Measurements from ENCODE around the gene MBOAT7.

MBOAT7 gene

DNA sequence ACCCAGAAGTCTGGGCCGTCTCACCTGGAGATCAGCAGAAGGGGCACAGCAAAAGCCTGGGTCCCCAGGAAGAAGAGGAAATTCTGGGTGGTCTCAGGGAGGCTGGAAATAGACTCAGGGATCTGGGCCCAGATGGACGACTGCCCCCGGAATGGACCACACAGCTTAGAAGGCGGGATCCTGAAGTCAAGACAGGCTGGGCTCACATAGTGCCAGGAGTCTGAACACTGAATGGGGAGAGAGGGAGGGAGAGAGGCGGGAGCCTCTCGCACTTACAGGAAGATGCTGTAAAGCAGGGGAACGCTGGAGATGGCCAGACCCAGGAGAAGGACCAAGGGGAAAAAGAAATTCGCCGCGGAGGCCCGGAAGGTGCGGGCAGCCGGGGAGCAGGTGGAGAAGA, 28.5 kb downstream of the MBOAT7 start:
- no peak for DNase-seq

DNA sequence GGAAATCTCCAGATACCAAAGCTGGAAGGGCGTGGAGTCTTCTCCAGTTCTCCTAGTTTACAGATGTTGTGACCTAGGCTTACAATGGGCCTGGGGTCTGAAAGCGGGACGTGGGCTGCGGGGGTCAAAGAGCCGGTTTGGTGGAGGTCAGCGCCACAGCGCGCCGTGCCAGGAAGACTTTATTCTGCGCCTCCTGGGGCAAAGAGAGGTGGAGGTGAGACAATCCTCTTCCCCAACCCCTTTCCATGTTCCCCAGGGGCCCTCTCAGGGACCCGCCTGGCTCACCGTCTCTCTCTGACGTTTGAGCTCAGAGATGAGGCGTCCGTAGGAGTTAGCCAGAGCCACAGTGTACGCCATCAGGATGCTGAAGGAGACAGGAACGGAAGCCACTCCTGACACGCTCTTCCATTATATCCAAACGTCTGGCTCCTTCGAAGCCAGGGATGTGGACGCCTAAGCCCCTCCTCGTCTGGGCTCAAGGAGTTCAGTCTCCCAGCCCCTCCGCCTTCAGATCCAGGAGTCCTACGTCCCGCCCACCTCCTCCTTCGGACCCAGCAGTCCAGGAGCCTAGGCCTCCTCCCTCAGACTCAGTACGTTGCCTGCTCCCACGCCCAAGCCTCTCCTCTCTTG, 29.1 kb downstream of the MBOAT7 start:
- DNase-seq, result no peak

DNA sequence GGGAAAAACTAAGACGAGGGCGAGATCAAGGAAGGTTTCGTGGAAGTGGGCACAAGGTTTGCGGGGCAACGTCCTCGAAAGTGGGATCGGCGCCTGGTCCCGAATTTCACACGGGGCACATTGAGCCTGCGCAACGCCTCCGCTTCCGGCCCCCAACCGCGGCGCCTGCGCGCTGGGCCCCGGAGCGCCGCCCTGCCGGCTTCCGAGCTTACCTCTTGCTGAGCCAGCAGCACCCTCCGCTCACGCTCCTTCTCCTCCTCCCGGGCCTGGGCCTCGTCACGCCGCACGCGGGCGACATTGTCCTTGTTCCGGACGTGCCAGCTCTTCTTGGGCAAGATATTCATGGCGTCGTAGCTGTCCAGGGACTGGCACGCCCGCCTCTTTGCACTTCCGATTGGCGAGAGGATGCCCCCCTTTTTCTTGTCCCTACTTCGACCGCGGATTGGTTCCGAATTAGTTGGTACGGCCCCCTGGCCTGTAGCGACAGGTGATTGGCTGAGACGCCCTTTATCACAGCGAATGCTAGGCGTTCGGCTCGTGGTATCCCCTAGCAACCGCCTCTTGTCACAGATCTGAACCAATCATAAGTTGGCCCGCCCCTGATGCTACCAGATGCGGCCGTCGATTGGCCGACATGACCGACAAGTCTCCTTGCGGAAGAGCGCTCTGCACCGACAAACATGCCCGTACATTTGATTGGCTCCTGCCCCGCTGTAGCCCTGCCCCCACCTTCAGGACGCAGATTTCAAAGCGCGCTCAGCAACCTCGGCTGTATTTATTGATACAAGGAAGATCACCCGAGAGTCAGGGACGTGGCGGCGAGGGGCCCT, 29.8 kb downstream of the MBOAT7 start, which contains the start of gene LENG1:
TSS of gene LENG1 (minus strand) at position 370 of the 830 bp plus-strand sequence. CDS start at position 344, 26 bp downstream.
- peak; percentile 100 for DNase-seq

DNA sequence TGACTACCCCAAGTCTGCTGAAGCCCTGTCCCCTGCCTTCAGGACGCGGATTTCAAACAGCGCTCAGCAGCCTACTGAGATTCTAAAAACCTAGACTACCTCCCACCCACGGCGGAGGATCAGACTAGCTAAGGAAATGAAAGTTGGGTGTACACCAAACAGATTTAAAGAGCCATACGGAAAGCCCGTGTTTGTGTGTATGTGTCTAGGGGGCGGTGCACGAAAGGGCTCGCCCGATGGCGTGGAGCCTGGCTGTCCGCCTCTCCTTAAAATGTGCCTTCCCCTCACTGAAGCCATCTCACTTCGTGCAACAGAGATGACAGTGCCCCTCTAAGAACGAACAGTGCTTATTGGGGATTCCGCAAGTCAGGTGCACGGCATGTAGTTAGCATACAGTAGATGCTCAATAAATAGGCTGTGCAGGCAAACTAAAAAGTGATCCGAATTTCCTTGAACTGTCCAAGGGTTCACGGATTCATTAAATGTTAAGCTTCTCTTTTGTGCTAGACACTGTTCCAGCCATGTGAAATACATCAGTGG, 30.5 kb downstream of the MBOAT7 start:
- no peak for DNase-seq

DNA sequence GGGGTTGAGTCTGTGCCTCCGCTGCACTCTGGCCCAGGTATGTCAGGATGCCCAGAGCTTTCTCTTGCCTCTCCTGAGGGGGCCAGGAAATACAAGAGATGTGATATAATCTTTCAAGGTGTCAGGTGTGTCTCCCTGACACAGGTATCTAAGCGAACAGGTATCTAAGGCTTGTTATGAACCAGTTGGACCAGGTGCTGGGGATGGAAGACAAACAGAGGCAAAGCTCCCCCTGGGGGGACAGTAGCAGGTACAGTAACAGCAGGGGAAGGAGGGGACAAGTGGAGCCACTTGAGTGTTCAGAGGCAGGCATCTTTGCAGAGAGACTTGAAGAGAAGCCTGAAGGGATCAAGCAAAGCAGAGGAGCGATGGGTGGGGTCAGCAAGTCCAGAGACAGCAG, 32.4 kb downstream of the MBOAT7 start:
- no peak for DNase-seq

DNA sequence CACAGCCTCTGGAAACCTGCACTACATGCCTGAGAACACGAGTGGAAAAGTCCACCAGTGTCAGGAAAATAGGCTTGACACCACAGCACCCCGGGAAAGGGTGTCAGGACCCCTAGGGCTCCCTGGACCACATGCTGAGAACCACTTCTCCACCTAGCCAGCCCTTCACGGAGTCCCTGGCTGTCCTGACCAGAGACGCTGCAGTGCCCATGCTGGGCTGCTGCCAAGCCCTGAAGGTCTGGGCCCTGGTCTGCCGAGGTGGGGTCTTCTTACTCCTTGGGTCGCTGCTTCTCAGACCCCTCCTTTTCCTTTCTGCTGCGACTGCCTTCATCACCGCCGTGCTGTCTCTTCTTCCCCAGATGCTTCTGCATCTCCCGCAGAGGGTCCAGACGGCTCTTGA, 32.9 kb downstream of the MBOAT7 start:
- no peak for DNase-seq

DNA sequence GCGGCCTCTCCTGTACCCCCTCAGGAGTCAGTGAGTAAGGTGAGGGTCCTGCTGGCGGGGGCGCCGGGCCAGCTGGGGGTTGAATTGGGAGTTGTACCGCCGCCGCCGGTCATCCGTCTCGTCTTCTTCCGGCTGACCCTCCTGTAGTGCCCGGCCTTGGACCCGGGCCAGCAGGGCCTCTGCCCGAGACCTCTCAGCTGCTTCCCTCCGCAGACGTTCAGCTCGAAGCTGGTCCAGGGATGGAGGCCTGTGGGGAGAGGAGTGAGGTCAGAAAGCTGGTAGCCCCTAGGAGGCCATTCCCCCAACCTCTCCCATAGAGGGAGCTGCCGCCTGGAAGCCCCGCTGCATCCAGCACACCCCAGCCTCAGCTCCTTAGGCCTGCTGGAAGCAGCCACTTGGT, 33.7 kb downstream of the MBOAT7 start:
- DNase-seq, result no peak

DNA sequence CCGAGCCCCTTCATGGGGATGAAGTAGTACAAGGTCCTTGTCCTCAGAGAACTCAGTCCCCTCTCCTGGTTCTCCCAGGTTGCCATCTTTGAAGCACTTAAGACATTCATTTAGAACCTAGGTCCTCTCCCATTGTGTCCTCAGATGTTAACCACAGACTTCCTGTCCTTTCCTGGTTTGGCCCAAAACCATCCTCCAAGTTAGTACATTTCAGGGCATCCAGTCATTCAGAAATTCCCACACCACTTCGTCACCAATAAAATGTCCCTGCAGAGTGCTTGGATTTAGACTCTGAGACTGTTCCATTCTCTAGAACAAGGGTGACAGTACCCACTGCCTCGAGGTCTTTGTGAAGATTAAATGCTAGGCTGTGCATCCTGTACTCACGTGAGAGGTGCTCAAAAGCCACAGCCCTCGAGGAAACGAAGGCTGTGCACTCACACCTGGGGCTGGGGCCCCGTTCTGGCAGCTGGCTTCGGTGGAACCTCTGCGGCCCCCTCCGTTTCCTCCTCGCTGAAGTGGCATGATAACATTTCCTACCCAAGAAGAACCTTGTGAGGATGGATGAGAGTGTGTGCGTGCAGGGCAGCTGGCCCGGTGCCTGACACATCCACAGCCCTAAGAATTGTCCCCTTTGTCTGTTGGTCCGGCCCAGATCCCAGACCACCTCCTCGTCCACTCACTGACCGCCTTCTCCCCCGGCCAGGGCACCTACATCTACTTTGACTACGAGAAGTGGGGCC, 34.6 kb downstream of the MBOAT7 start:
- no peak for DNase-seq

DNA sequence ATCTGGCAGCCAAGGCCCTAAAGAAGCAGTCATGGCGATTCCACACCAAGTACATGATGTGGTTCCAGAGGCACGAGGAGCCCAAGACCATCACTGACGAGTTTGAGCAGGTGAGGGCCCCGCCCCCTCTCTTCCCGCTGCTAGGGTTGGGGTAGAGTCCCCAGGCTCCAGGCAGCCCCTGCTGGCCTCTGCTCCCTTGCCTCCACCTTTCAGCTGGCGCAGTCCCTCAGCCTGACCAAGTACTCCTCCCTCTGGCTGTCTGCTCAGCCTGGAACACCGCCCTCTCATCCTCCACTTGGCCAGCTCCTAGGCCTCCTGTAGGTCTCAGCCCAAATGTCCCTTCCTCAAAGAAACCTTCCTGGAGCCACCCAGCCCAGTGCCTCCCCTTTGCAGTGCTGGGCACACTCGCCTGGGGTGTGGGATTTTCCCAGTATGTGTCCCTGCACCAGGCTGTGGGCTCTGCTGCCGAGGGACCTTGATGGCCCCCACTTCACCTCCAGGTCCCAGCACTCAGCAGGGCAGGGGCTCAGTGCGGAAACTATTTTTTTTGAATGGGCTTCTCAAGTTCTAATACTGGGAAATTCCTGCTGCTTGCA, 35.6 kb downstream of the MBOAT7 start:
- no peak for DNase-seq

DNA sequence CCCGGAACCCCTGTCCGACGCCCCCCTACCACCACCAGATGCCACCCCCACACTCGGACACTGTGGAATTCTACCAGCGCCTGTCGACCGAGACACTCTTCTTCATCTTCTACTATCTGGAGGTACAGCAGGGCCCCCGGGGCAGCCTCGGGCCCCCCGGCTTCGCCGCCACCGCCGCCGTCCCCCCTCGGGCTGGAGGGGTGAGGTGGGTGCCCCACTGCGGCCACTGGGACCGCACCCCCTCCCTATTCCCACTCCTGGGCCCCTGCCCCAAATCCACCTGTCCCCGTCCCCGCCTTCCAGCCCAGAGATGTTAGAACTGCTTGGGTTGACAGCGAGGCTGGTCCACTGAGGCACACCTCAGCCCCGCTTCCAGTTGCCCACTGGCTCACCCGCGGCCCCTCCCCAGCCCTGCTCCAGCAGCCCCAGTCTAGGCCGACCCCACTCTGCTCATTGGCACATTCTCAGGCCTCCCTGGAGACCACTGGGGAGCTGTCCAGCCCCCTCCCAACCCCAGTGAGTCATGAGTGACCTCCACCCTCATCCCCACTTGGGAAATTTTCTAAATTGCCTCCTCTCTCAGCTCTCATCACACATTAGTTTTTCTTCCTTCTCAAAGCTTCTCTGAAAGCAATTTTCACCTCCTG, 36.4 kb downstream of the MBOAT7 start:
- no peak for DNase-seq

DNA sequence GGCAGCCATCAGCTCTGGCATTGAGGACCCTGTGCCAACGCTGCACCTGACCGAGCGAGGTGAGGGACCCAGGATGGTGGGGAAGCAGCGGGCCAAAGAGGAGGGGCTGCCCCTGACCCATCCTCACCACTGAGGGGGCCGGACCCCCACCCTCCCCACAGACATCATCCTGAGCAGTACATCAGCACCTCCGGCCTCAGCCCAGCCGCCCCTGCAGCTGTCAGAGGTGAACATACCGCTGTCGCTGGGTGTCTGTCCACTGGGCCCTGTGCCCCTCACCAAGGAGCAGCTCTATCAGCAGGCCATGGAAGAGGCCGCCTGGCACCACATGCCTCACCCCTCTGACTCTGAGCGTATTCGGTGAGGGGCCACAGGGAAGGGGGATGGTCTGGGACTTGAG, 37.1 kb downstream of the MBOAT7 start:
- DNase-seq, result no peak

DNA sequence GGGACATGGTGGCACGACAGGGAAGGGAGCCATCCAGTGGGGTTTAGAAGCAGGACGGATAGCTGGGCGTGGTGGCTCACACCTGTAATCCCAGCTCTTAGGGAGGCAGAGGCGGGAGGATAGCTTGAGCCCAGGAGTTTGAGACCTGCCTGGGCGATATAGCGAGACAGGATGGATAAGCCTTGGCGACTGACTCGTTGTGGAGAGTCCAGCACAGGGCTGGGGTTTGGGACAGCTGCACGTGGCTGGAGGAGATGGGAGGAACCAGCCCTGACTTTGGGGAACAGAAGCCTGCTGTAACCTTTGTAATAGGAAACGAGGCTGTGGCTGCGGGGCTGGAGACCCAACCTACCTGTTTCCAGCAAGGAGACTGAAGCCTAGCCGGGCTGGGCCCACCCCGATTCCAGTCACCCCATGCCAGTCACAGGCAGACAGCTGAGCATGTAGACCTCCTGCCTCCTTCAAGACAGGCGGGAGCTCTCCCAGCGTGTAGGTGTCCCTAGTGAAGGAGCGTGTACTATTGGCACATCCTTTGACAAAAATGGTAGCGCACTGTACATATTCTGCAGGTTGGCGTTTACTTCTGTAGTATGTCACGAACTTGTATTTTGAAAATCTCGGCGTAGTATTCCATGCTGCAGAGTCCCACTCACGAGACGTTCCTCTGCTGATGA, 37.9 kb downstream of the MBOAT7 start:
- no peak for DNase-seq

DNA sequence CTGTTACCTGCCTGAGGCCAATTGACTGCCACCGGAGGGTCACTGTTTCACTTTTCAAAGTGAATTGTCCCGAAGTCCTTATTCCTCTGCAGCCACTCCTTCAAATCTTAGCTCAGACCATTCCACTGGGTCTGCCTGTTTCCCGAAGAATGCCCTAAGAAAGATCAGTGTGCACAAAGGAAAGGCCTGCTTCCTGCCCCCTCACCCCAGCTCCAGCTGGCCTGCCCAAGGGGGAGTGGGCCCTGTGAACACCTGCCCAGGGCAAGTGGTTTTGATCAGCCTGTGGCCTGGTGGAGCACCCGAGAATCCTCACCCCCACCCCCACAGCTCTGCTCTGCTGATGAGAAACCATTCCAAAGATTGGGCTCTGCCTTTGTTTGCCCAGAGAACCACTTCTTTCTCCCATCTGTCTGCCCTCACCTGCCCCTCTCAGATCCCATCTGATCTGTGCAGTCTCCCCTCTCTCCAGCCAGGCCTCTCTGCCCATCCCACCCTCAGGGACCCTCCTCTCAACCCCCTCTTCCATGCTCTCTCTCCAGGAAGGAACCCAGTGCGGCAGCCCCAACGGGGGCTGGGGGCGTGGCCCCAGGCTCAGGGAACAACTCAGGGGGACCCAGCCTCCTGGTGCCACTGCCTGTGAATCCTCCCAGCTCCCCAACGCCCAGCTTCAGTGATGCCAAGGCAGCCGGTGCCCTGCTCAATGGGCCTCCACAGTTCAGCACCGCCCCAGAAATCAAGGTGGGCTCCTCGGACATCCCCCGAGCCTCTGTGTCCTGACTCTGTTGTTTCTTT, 40.2 kb downstream of the MBOAT7 start:
- no peak for DNase-seq

DNA sequence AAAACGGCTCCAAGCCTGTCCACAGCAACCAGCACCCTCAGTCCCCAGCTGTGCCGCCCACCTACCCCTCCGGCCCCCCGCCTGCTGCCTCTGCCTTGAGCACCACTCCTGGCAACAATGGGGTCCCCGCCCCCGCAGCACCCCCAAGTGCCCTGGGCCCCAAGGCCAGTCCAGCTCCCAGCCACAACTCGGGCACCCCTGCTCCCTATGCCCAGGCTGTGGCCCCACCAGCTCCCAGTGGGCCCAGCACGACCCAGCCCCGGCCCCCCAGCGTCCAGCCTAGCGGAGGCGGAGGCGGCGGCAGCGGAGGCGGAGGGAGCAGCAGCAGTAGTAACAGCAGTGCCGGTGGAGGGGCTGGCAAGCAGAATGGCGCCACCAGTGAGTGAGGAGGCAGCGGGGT, 41.2 kb downstream of the MBOAT7 start:
- no peak for DNase-seq

DNA sequence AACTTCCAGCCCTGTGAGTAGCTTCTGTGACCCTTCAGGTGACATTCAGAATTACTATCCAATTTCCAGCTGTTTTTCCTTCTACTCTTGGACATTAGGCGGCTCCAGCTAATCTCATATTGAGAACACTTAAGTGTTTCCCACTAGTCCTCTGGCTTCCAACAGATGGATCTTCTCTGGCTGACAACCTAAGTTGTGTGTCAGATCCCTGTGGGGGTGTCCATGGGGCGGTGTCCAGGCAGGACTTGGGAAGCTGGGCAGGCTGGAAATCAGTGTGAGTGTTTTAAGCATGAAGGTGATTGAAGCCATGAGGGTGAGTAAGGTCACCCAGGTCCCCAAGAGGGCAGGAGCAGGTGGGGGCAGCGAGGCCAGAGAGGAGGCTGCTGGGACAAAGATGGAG, 41.7 kb downstream of the MBOAT7 start:
- no peak for DNase-seq

DNA sequence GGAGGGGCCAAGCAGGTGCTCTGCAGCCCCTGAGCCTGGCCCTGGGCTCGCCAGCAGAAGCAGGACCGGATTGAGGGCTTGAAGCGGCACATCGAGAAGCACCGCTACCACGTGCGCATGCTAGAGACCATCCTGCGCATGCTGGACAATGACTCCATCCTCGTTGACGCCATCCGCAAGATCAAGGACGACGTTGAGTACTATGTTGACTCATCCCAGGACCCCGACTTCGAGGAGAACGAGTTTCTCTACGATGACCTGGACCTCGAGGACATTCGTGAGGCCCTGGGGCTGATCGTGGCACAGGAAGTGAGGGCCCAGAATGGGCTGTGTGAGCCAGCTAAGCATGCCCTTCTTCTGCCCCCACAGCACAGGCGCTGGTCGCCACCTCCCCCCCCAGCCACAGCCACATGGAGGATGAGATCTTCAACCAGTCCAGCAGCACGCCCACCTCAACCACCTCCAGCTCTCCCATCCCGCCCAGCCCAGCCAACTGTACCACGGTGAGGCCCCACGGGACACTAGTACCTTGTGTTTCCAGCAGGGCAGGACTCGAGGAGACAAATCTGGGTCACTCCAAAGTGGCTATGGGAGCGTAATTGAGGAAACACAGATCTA, 43.7 kb downstream of the MBOAT7 start:
- DNase-seq, result no peak

DNA sequence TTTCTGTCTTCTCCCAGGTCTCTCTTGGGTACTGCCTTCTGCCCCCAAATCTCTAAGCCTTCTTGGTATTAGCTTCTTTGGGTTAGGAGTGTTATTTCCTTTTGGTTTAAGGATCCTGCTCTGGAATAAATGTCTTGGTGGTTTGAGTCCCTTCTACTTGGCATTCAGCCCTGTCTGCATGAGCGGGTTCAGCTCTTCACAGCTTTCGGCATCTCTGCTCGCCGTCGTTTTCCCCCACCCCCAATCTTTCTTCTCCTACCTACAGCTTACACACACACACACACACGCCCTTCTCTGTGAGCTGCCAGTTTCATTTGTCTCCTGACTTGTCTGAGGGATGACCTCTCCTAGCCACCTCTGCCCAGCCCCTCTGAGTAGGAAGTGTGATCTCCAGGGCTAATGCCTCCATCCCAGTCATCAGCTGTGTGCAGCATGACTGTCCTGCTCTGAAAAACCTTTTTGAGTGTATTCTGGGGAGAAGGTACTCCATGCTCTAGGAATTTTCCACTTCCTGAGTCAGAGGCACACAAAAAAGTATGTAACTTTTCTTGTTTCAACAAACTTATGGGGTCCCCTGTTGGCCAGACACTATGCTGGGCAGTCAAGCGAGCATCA, 47.1 kb downstream of the MBOAT7 start:
- no peak for DNase-seq

DNA sequence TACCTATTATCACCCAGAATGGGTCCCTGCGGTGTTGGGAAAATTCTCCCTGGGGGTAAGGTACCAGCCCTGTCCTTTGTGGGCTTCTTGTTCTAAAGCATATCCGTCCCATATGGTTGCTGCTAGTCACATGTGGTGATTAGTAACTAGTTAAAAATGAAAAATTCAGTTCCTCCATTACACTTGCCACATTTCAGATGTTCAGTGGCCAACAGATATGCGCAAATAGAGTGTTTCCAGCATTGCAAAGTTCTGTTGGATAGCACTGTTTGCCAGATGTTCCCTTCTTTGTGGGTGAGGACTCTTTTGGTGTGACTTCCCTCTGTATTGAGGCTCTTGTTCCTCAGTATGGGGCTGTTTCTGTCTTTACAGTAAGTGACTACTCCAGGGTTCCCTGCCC, 48.0 kb downstream of the MBOAT7 start:
- no peak for DNase-seq

DNA sequence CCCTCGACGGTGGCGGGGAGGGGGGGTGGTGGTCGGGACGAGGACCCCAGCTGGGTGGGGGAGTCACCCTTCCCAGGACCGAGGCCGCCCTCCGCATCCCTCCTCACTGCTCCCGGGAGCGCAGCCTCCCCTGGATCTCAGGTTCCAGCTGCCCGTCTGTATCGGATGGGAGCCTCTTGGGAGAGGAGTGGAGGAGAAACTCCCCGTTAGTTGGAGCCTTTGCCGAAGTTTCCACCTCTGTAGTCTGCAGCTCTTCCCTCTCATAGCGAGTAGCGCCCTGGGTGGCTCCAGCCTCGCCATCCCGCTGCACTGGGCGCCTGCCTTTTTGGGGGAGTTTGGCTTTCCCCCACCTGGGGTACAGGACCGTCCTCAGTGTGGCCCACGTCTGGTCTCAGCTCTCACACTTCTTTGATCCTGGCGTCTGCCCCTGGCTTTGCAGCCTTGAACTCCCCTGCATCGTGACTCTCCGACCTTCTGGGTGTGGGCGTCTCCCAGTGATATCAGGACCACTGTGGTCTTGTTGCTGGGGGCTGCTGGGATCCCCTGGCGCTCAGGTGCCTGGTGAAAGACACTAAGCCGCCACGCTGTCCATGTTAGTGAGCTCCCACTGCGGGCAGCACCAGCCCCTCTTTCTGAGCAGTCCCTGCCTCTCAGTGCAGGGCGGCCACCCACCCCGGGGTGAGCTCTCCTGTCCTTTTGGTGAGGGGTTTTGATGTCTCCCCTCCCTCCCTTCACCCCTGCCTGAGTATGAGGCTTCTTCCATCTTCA, 50.7 kb downstream of the MBOAT7 start:
- no peak for DNase-seq
